ENCODE data around the gene FGF13.

Gene FGF13

GRCh38 chrX:138648568-138648967 lies 62.9 kb downstream of the FGF13 start:
- no peak for TF ChIP-seq SIN3A (IDR thresholded peaks at IDR 0.05; ENCODE audit: borderline replicate concordance, insufficient read depth, low read length)
- no peak for TF ChIP-seq FOXP2 (optimal IDR thresholded peaks at IDR 0.05; ENCODE audit: borderline replicate concordance, extremely low read depth, extremely low read length, insufficient read depth)
- TF ChIP-seq POLR2AphosphoS5 (IDR thresholded peaks at IDR 0.05; ENCODE audit: low read depth, low read length) = no peak
- no peak for TF ChIP-seq TAF1 (IDR thresholded peaks at IDR 0.05; ENCODE audit: borderline replicate concordance, insufficient read depth, low read length)
- TF ChIP-seq REST (IDR thresholded peaks at IDR 0.05; ENCODE audit: insufficient read depth in 1 of 2, low read depth in 2 of 2, low read length in 2 of 2) = no peak

GRCh38 chrX:138638996-138639395 lies 72.5 kb downstream of the FGF13 start:
- TF ChIP-seq SIN3A (IDR thresholded peaks at IDR 0.05; ENCODE audit: borderline replicate concordance, insufficient read depth, low read length) (no peak), TAF1 (IDR thresholded peaks at IDR 0.05; ENCODE audit: borderline replicate concordance, insufficient read depth, low read length) (no peak), FOXP2 (optimal IDR thresholded peaks at IDR 0.05; ENCODE audit: borderline replicate concordance, extremely low read depth, extremely low read length, insufficient read depth) (no peak), POLR2AphosphoS5 (IDR thresholded peaks at IDR 0.05; ENCODE audit: low read depth, low read length) (no peak), REST (IDR thresholded peaks at IDR 0.05; ENCODE audit: insufficient read depth in 1 of 2, low read depth in 2 of 2, low read length in 2 of 2) (no peak)

Measured in PFSK-1 (cell line).